Right lobe of liver (tissue), 6 donors: ENCODE data around the gene SLC2A10. TPM values are rescaled to one million over a fixed set of nuclear protein-coding genes. Genes with fewer than 3 reads are reported as not detected.

Experiments used
- ATAC-seq, 4 donors: fragments of 200-7000 bp; cut with Tn5 transposase; one replicate each; pipeline ENCODE4 v1.9.1; 2020; ENCODE audit warnings: mild to moderate bottlenecking in 4 of 4, moderate library complexity in 4 of 4
- DNase-seq, 3 donors: peaks; one replicate each; pipeline ENCODE4 v3.0.0-alpha.2; 2020
- H3K27ac ChIP-seq, 3 donors: fragments of 200-600 bp; one replicate each; pipeline ENCODE4 v1.8.0; 2022
- H3K27me3 ChIP-seq, 2 donors: fragments of 200-600 bp; one replicate each; pipeline ENCODE4 v1.8.0; 2022
- H3K36me3 ChIP-seq, 4 donors: fragments of 200-600 bp; sonication (generic) in 1 of 4; one replicate each; pipeline versions ENCODE4 v1.5.1 to v1.8.0; 2017 to 2022; ENCODE audit warnings: control low read depth in 1 of 4
- H3K4me1 ChIP-seq, 4 donors: fragments of 200-600 bp; sonication (generic) in 1 of 4; one replicate each; pipeline versions ENCODE4 v1.5.1 to v1.8.0; 2017 to 2022; ENCODE audit warnings: control low read depth in 1 of 4
- H3K4me3 ChIP-seq, 3 donors: fragments of 200-600 bp; one replicate each; pipeline ENCODE4 v1.8.0; 2022
- H3K9me3 ChIP-seq, 4 donors: fragments of 200-600 bp; sonication (generic) in 1 of 4; one replicate each; pipeline versions ENCODE4 v1.5.1 to v1.8.0; 2017 to 2022; ENCODE audit warnings: control low read depth in 1 of 4
- POLR2A ChIP-seq: fragments of 450-650 bp; IDR thresholded peaks from one replicate; pipeline ENCODE4 v1.6.1; 2017; ENCODE audit warnings: antibody characterized with exemption, mild to moderate bottlenecking
- WGBS: methylation state at CpG from one replicate; pipeline ENCODE4 v1.1.6; 2018; ENCODE audit warnings: low coverage, low lambda C conversion rate; ENCODE audit not compliant: insufficient coverage; ENCODE audit errors: missing lambda C conversion rate; 5-methylcytosine and 5-hydroxymethylcytosine counted together
- intact Hi-C, 2 donors: fragments of 100-400 bp; cut with DNase I; formaldehyde crosslinking; loops; one replicate each; pipeline versions ENCODE4 v1.11.2 to v1.14.1; 2022
- total RNA-seq, 6 experiments: library from RNA; depleted of rRNA in 2 of 6; stranded (reverse); fragments of >200 nt in 2 of 6; fragmentation: NEBNext Ultra II Directional in 3 of 6; extraction: Animal tissue kit (Norgen Biotek cat#: 25700) in 3 of 6; gene quantifications; one replicate each; pipeline versions ENCODE4 v1.1.0 to v1.2.4, GENCODE V29; 2016 to 2023
- TF ChIP-seq, protein P1 (sequence below), 4 donors: fragments of 200-600 bp in 3 of 4; fragments of 450-650 bp in 1 of 4; IDR thresholded peaks; one replicate each; pipeline versions ENCODE4 v1.5.1 to v1.8.0; 2016 to 2022; ENCODE audit warnings: antibody characterized with exemption in 4 of 4, mild to moderate bottlenecking in 2 of 4
- donor health status: DM: no; HTN: yes; CAD: no.
- donor health status: DM: no; HTN: no; CAD: no.
- donor health status: DM: no; HTN: no; CAD: no.
- donor health status: DM: no; HTN: yes; CAD: no.
- donor health status: DM: no; HTN: yes; CAD: no.

SLC2A10 gene
- total RNA-seq, 6 experiments from 2014 or later, result 35.4 to 47.3 (median 42.7) TPM

- ATAC-seq (no peak), DNase-seq (no peak)
- H3K27ac ChIP-seq, result no peak overlapping the region
- no peaks in the 10 kb centered on the region for H3K36me3 ChIP-seq
- 33% methylated on average over 1 of the region's 3 CpGs for whole genome bisulfite sequencing
- H3K9me3 ChIP-seq, result no peaks in the 10 kb centered on the region
- no peaks in the 10 kb centered on the region for H3K4me1 ChIP-seq
- H3K4me3 ChIP-seq, result no peak overlapping the region
- TF ChIP-seq, protein P1, sequence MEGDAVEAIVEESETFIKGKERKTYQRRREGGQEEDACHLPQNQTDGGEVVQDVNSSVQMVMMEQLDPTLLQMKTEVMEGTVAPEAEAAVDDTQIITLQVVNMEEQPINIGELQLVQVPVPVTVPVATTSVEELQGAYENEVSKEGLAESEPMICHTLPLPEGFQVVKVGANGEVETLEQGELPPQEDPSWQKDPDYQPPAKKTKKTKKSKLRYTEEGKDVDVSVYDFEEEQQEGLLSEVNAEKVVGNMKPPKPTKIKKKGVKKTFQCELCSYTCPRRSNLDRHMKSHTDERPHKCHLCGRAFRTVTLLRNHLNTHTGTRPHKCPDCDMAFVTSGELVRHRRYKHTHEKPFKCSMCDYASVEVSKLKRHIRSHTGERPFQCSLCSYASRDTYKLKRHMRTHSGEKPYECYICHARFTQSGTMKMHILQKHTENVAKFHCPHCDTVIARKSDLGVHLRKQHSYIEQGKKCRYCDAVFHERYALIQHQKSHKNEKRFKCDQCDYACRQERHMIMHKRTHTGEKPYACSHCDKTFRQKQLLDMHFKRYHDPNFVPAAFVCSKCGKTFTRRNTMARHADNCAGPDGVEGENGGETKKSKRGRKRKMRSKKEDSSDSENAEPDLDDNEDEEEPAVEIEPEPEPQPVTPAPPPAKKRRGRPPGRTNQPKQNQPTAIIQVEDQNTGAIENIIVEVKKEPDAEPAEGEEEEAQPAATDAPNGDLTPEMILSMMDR (IDR thresholded peaks at IDR 0.05), result no peak
- no peak for TF ChIP-seq POLR2A
- H3K27me3 ChIP-seq, result no peaks in the 10 kb centered on the region
- intact Hi-C loops, result no loop called here
Observed at GRCh38 chr20:46696791-46697279, 12.6 kb upstream of the SLC2A10 start.

- intact Hi-C loops, result no loop called here
- TF ChIP-seq, protein P1 (IDR thresholded peaks at IDR 0.05), result no peak
- TF ChIP-seq POLR2A, result no peak
- Histone ChIP-seq H3K9me3 (no peaks in the 10 kb centered on the region), H3K36me3 (no peaks in the 10 kb centered on the region), H3K27ac (no peak overlapping the region), H3K4me1 (peaks cover 0 to 14% (median 6%) of the 10 kb centered on the region in 4 donors), H3K27me3 (no peaks in the 10 kb centered on the region), H3K4me3 (no peak overlapping the region)
- DNase-seq (no peak), ATAC-seq (no peak)
- 72% methylated on average over 2 of the region's 2 CpGs for WGBS
Observed at GRCh38 chr20:46698788-46699187, 10.7 kb upstream of the SLC2A10 start.

DNA sequence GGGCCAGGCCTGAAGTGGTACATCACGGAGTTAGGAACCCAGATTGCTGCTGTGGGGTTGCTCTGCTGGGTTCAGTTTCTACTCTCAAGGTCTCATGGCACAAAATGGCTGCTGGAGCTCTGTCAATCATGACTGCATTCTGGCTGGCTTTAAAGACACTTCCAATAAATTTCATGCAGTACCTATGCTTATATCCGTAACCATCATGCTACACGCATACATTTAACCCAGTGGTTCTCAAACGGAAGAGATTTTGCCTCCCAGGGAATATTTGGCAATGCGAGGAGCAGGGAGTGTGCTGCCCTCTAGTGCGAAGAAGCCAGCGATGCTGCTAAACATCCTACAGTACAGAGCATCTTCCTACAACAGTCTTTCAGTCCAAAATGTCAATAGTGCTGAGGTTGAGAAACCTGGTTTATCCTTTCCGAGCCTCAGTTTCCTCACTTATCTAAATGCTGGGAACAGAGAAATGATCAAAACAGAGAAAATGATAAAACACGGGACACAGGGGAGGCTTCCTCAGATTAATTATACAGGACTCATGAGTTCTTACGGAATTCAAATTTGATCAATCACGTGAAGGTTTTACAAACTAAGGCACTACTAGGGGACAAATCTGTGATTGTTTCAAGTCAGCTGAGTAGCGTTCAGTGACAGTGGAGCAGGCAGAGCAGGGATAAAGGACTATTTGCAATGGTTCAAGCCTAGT, 9.6 kb upstream of the SLC2A10 start:
- intact Hi-C loops, result no loop called here
- Histone ChIP-seq H3K9me3 (no peaks in the 10 kb centered on the region), H3K27ac (no peak overlapping the region), H3K4me1 (peaks cover 0 to 23% (median 11%) of the 10 kb centered on the region in 4 donors), H3K4me3 (no peak overlapping the region), H3K27me3 (no peaks in the 10 kb centered on the region), H3K36me3 (no peaks in the 10 kb centered on the region)
- DNase-seq (no peak), ATAC-seq (peak; percentile 45 to 64 (median 58))
- 41% methylated on average over 10 of the region's 12 CpGs for WGBS
- TF ChIP-seq, protein P1 (IDR thresholded peaks at IDR 0.05), result peak; percentile 49 to 67 (median 62)
- no peak for TF ChIP-seq POLR2A

DNA sequence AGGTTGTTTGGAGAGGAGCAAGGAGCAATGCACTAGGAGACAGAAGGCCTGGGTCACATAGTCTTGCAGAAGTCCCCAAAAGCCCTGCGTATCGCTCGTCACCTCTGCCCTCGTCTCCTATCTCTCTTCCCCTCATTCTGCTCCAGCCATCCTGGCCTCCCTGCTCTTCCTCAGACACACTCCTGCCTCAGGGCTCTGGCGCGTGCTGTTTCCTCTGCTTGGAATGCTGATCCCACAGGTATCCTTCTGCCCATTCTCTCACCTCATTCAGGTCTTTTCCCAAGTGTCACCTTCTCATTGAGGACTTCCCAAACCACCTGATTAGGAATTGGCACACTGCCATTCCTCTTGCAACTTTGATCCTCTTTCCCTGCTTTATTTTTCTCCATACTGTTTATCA, 9.0 kb upstream of the SLC2A10 start:
- Histone ChIP-seq H3K4me1 (peaks cover 0 to 27% (median 12%) of the 10 kb centered on the region in 4 donors), H3K36me3 (no peaks in the 10 kb centered on the region), H3K4me3 (no peak overlapping the region), H3K9me3 (no peaks in the 10 kb centered on the region), H3K27ac (no peak overlapping the region), H3K27me3 (no peaks in the 10 kb centered on the region)
- 73% methylated on average over 4 of the region's 6 CpGs for WGBS
- DNase-seq (no peak), ATAC-seq (no peak)
- intact Hi-C loops, result no loop called here
- TF ChIP-seq POLR2A, result no peak
- TF ChIP-seq, protein P1 (IDR thresholded peaks at IDR 0.05), result no peak
